Jurkat, Clone E6-1 (cell line): ENCODE measurements around the gene POLR2A.
"Not testable (repeated sequence)": the region's sequence is repeated elsewhere in the genome, so short reads cannot be mapped to it uniquely, and the experiment has no call there.

ENCODE experiments used
- DNase-seq: peaks from one replicate; pipeline ENCODE4 v3.0.0-alpha.2; 2011; ENCODE audit warnings: low read depth, low spot score
- H3K4me3 ChIP-seq: 2 replicates; pipeline ENCODE4 v1.5.1; 2011; ENCODE audit warnings: mild to moderate bottlenecking, low read length, control low read depth, moderate library complexity

The POLR2A gene

GRCh38 chr17:7477392-7478275 is 6.5 kb upstream of the POLR2A start:
- no peak for DNase-seq

GRCh38 chr17:7478276-7479212 is 5.6 kb upstream of the POLR2A start:
- H3K4me3 ChIP-seq, result peak overlapping the region; percentile 64
- DNase-seq, result no peak

More at GRCh38 chr17:7477392-7478275, 6.5 kb upstream of the POLR2A start:
- no peak overlapping the region for H3K4me3 ChIP-seq

GRCh38 chr17:7479213-7480088 is 4.7 kb upstream of the POLR2A start, which contains the start of gene ZBTB4:
Gene ZBTB4, minus strand, starts transcription at chr17:7479631. Its CDS starts 12,830 bp downstream, at chr17:7466801.
- H3K4me3 ChIP-seq, result peak within 1 kb of the TSS; percentile 64
- DNase-seq, result no peak

GRCh38 chr17:7480089-7480384 is 4.1 kb upstream of the POLR2A start:
- H3K4me3 ChIP-seq, result peak overlapping the region; percentile 59
- no peak for DNase-seq

- peak within 1 kb of the TSS; percentile 59 for H3K4me3 ChIP-seq
- not testable (repeated sequence) for DNase-seq
These were observed 2.9 kb upstream of the POLR2A start, which contains the start of gene SLC35G6 for GRCh38 chr17:7481275-7481674. Gene SLC35G6, plus strand, starts transcription at chr17:7481446. Its CDS starts 71 bp downstream, at chr17:7481517.

- H3K4me3 ChIP-seq, DNase-seq: not testable (repeated sequence)
These were observed 2.1 kb upstream of the POLR2A start for GRCh38 chr17:7481842-7482741.

- DNase-seq, result not testable (repeated sequence)
- H3K4me3 ChIP-seq, result peak overlapping the region; percentile 93
These were observed 1.5 kb upstream of the POLR2A start for GRCh38 chr17:7482742-7483088.

GRCh38 chr17:7483255-7484066 is 705 bp upstream of the POLR2A start:
- H3K4me3 ChIP-seq, result peak overlapping the region; percentile 93

GRCh38 chr17:7484919-7485377 is 782 bp downstream of the POLR2A start:
- no peak for DNase-seq
- peak overlapping the region; percentile 93 for H3K4me3 ChIP-seq

More at GRCh38 chr17:7483255-7484066, 705 bp upstream of the POLR2A start:
- peak; percentile 94 for DNase-seq

GRCh38 chr17:7486181-7486580 is 2.0 kb downstream of the POLR2A start:
- no peak overlapping the region for H3K4me3 ChIP-seq
- DNase-seq, result no peak

GRCh38 chr17:7490144-7490543 is 6.0 kb downstream of the POLR2A start:
- H3K4me3 ChIP-seq, result no peak overlapping the region
- no peak for DNase-seq

- no peak overlapping the region for H3K4me3 ChIP-seq
- no peak for DNase-seq
These were observed 7.4 kb downstream of the POLR2A start for GRCh38 chr17:7491583-7491982.

- no peak overlapping the region for H3K4me3 ChIP-seq
- DNase-seq, result no peak
These were observed 9.8 kb downstream of the POLR2A start for GRCh38 chr17:7493941-7494340.

- no peak overlapping the region for H3K4me3 ChIP-seq
- DNase-seq, result no peak
These were observed 11.8 kb downstream of the POLR2A start for GRCh38 chr17:7495906-7496434.

- DNase-seq, result no peak
- no peak overlapping the region for H3K4me3 ChIP-seq
These were observed 12.5 kb downstream of the POLR2A start for GRCh38 chr17:7496470-7497183.

GRCh38 chr17:7497228-7497627 is 13.1 kb downstream of the POLR2A start:
- DNase-seq, result no peak
- no peak overlapping the region for H3K4me3 ChIP-seq
